ENCODE measurements around the gene HDAC4.

Gene HDAC4

GRCh38 chr2:239160226-239161143, 240.3 kb downstream of the HDAC4 start:
- no peak for DNase-seq

- DNase-seq = no peak
These were observed 241.3 kb downstream of the HDAC4 start for GRCh38 chr2:239159476-239159911.

- no peak for DNase-seq
These were observed 242.0 kb downstream of the HDAC4 start for GRCh38 chr2:239158641-239159475.

GRCh38 chr2:239157771-239158170, 243.0 kb downstream of the HDAC4 start:
- no peak for DNase-seq

- DNase-seq = no peak
These were observed 243.6 kb downstream of the HDAC4 start for GRCh38 chr2:239157269-239157668.

- no peak for DNase-seq
These were observed 244.1 kb downstream of the HDAC4 start for GRCh38 chr2:239156516-239157265.

- no peak for DNase-seq
These were observed 244.9 kb downstream of the HDAC4 start for GRCh38 chr2:239155806-239156480.

GRCh38 chr2:239154971-239155805, 245.6 kb downstream of the HDAC4 start:
- no peak for DNase-seq

- no peak for DNase-seq
These were observed 246.8 kb downstream of the HDAC4 start for GRCh38 chr2:239153806-239154591.

- no peak for DNase-seq
These were observed 247.9 kb downstream of the HDAC4 start for GRCh38 chr2:239152916-239153305.

- no peak for DNase-seq
These were observed 248.4 kb downstream of the HDAC4 start for GRCh38 chr2:239152239-239152915.

- no peak for DNase-seq
These were observed 249.4 kb downstream of the HDAC4 start for GRCh38 chr2:239151201-239152131.

GRCh38 chr2:239150125-239151011, 250.5 kb downstream of the HDAC4 start:
- DNase-seq = no peak

- DNase-seq = no peak
These were observed 251.3 kb downstream of the HDAC4 start for GRCh38 chr2:239149501-239149900.

- no peak for DNase-seq
These were observed 252.2 kb downstream of the HDAC4 start for GRCh38 chr2:239148495-239149200.

- DNase-seq = no peak
These were observed 253.4 kb downstream of the HDAC4 start for GRCh38 chr2:239147376-239147775.

GRCh38 chr2:239146741-239147181, 254.1 kb downstream of the HDAC4 start:
- no peak for DNase-seq
